ENCODE measurements around the gene PSAP.

PSAP gene

DNA sequence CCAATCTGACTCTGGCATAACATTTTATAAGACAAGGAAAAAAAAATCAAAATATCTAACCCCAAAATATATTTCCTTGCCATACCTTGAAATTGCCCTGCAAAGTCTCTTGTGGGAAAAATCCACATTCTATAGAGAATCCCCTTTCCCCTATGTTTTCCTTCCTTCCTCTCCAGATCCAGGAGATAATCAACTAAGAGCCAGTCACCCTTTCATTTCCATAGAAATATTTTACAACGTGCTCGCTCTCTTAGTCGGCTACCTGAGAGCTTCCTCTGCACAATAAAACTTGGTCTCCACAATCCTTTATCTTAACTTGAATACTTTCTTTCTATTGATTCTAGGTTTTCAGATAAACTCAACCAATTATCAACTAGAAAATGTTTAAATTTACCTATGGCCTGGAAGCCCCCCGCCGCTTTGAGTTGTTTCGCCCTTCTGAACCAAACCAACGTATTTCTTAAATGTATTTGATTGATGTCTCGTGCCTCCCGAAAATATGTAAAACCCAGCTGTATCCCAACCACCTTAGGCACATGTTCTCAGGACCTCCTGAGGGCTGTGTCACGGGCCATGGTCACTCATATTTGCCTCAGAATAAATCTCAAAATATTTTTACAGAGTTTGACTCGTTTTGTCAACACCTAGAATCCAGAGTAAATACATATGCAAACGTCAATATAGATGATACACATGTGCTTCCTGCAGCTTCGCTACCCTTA, 869 bp downstream of the PSAP start:
- H3K4me1 ChIP-seq (ENCODE audit: low read length), result peaks cover 13% of the 10 kb centered on the region
- peaks cover 32% of the 10 kb centered on the region for H4K20me1 ChIP-seq (ENCODE audit: insufficient read depth, low read length)
- H3K4me3 ChIP-seq (ENCODE audit: low read length), result peak overlapping the region; percentile 96
- peak overlapping the region; percentile 82 for H3K9ac ChIP-seq (ENCODE audit: low read length)
- no peaks in the 10 kb centered on the region for H3K27me3 ChIP-seq (ENCODE audit: low read depth, low read length)
- TF ChIP-seq, protein P1, sequence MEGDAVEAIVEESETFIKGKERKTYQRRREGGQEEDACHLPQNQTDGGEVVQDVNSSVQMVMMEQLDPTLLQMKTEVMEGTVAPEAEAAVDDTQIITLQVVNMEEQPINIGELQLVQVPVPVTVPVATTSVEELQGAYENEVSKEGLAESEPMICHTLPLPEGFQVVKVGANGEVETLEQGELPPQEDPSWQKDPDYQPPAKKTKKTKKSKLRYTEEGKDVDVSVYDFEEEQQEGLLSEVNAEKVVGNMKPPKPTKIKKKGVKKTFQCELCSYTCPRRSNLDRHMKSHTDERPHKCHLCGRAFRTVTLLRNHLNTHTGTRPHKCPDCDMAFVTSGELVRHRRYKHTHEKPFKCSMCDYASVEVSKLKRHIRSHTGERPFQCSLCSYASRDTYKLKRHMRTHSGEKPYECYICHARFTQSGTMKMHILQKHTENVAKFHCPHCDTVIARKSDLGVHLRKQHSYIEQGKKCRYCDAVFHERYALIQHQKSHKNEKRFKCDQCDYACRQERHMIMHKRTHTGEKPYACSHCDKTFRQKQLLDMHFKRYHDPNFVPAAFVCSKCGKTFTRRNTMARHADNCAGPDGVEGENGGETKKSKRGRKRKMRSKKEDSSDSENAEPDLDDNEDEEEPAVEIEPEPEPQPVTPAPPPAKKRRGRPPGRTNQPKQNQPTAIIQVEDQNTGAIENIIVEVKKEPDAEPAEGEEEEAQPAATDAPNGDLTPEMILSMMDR (IDR thresholded peaks at IDR 0.05; ENCODE audit: low read depth, low read length), result no peak
- no peak for TF ChIP-seq EZH2phosphoT487 (IDR thresholded peaks at IDR 0.05; ENCODE audit: low read depth)
- H3K27ac ChIP-seq (ENCODE audit: low read length), result no peak overlapping the region
- no peaks in the 10 kb centered on the region for H3K36me3 ChIP-seq (replicated peaks; ENCODE audit: low read depth, low read length)
- H3K9me3 ChIP-seq (ENCODE audit: insufficient read depth, low read length), result no peaks in the 10 kb centered on the region
- 0 out of 2 replicates have a peak overlapping the region, but pooled peaks have one; percentile 88 for H2AFZ ChIP-seq (ENCODE audit: low read depth, low read length)
- H3K79me2 ChIP-seq (ENCODE audit: low read length), result peaks cover 31% of the 10 kb centered on the region
- peak overlapping the region; percentile 93 for H3K4me2 ChIP-seq (ENCODE audit: low read length)

GRCh38 chr10:71849461-71849908, 1.6 kb downstream of the PSAP start:
- H3K4me3 ChIP-seq (ENCODE audit: low read length), result no peak overlapping the region
- no peak overlapping the region for H3K9ac ChIP-seq (ENCODE audit: low read length)
- no peak overlapping the region for H3K27ac ChIP-seq (ENCODE audit: low read length)
- TF ChIP-seq EZH2phosphoT487 (IDR thresholded peaks at IDR 0.05; ENCODE audit: low read depth), result no peak
- TF ChIP-seq, protein P1 (IDR thresholded peaks at IDR 0.05; ENCODE audit: low read depth, low read length), result no peak
- no peak overlapping the region for H2AFZ ChIP-seq (ENCODE audit: low read depth, low read length)
- no peaks in the 10 kb centered on the region for H3K27me3 ChIP-seq (ENCODE audit: low read depth, low read length)
- no peaks in the 10 kb centered on the region for H3K9me3 ChIP-seq (ENCODE audit: insufficient read depth, low read length)
- no peaks in the 10 kb centered on the region for H3K36me3 ChIP-seq (replicated peaks; ENCODE audit: low read depth, low read length)
- H4K20me1 ChIP-seq (ENCODE audit: insufficient read depth, low read length), result peaks cover 34% of the 10 kb centered on the region
- 0 out of 2 replicates have a peak overlapping the region, but pooled peaks have one; percentile 93 for H3K4me2 ChIP-seq (ENCODE audit: low read length)
- H3K79me2 ChIP-seq (ENCODE audit: low read length), result peaks cover 31% of the 10 kb centered on the region
- peaks cover 13% of the 10 kb centered on the region for H3K4me1 ChIP-seq (ENCODE audit: low read length)

DNA sequence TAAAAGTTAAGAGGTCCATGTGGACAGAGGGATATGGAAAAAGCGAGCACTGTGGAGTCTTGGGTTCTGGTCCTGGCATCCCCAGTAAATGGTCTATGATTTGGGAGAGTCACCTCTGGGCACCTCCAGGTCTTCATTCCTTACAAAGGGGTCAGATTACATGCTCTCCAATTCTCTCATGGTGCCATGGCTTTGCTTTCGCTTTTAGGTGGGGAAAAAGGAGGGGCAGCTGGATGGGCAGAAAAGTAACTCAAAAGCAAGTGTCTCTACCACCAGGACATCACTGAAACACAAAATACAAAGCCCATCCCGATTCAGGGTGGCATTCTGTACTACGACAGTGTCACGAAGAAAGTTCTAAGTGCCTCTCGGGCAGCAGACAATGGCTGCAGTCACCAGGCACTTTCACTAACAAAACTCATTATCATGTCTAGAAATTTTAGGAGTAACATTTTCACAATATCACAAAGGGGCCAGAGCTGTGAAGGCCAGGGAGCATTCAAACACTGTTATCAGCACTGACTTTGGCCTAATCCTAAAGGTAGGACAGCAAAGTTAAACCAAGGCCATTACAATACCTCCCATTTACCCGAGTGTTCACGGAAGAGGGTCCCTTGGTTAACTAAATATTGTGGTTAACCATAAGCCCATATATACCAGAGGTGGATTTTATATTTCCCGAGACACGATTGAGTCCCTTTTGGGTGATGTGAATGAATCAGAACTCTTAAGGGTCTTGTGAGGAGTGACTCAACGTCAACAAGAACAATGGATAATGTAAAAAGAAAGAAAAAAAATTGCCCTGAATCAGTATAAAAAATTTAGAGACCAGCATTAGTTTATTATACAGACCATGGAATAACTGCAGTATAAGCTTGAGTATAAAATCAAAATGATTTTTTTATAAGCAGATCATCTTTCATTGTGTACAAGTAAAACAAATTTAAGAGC, 2.5 kb downstream of the PSAP start:
- Histone ChIP-seq H3K27ac (ENCODE audit: low read length) (no peak overlapping the region), H3K4me3 (ENCODE audit: low read length) (no peak overlapping the region), H3K79me2 (ENCODE audit: low read length) (peaks cover 31% of the 10 kb centered on the region), H3K9ac (ENCODE audit: low read length) (no peak overlapping the region), H3K27me3 (ENCODE audit: low read depth, low read length) (peaks cover under 1% of the 10 kb centered on the region; the same call in 1 of the 2 replicates), H3K4me1 (ENCODE audit: low read length) (peaks cover 13% of the 10 kb centered on the region), H3K4me2 (ENCODE audit: low read length) (no peak overlapping the region), H2AFZ (ENCODE audit: low read depth, low read length) (no peak overlapping the region), H3K9me3 (ENCODE audit: insufficient read depth, low read length) (no peaks in the 10 kb centered on the region), H4K20me1 (ENCODE audit: insufficient read depth, low read length) (peaks cover 40% of the 10 kb centered on the region), H3K36me3 (replicated peaks; ENCODE audit: low read depth, low read length) (no peaks in the 10 kb centered on the region)
- no peak for TF ChIP-seq EZH2phosphoT487 (IDR thresholded peaks at IDR 0.05; ENCODE audit: low read depth)

DNA sequence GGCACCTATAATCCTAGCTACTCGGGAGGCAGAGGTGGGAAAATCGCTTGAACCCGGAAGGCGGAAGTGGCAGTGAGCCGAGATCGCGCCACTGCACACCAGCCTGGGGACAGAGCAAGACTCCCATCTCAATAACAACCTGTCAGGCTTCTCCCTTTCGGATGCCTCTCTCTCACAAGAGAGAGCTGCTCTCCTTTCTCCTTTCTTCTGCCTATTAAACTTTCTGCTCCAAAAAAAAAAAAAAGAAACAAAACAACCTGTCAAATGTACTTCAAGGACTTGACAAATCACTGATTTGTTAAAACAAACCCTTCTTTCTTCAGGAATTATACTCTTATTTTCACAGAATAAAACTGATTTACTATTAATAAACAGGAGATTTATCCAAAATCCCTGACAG, 3.6 kb downstream of the PSAP start:
- H3K4me3 ChIP-seq (ENCODE audit: low read length), result no peak overlapping the region
- H3K9me3 ChIP-seq (ENCODE audit: insufficient read depth, low read length), result no peaks in the 10 kb centered on the region
- H3K4me2 ChIP-seq (ENCODE audit: low read length), result no peak overlapping the region
- no peak overlapping the region for H2AFZ ChIP-seq (ENCODE audit: low read depth, low read length)
- H3K27ac ChIP-seq (ENCODE audit: low read length), result no peak overlapping the region
- peaks cover 52% of the 10 kb centered on the region for H4K20me1 ChIP-seq (ENCODE audit: insufficient read depth, low read length)
- H3K36me3 ChIP-seq (replicated peaks; ENCODE audit: low read depth, low read length), result no peaks in the 10 kb centered on the region
- H3K4me1 ChIP-seq (ENCODE audit: low read length), result peaks cover 15% of the 10 kb centered on the region
- H3K79me2 ChIP-seq (ENCODE audit: low read length), result peaks cover 41% of the 10 kb centered on the region
- TF ChIP-seq EZH2phosphoT487 (IDR thresholded peaks at IDR 0.05; ENCODE audit: low read depth), result no peak
- TF ChIP-seq, protein P1 (IDR thresholded peaks at IDR 0.05; ENCODE audit: low read depth, low read length), result no peak
- peaks cover 12% of the 10 kb centered on the region for H3K27me3 ChIP-seq (ENCODE audit: low read depth, low read length)
- H3K9ac ChIP-seq (ENCODE audit: low read length), result no peak overlapping the region

All from OCI-LY3 (cell line).